H1 (cell line): Measurements from ENCODE around the gene CLDN9. TPM values are rescaled to one million over a fixed set of nuclear protein-coding genes. Genes with fewer than 3 reads are reported as not detected.
A peak's percentile ranks its signal among the peaks of the same experiment; 100 is the strongest.

Source experiments
- BRCA1 ChIP-seq: IDR thresholded peaks from 2 replicates; pipeline ENCODE4 v1.6.1; 2012; ENCODE audit warnings: low read depth, low read length, improper control_type of control experiment
- CHD7 ChIP-seq: fragments of 300-600 bp; sonication (generic); IDR thresholded peaks from 2 replicates; pipeline ENCODE4 v1.7.1; 2012; ENCODE audit warnings: low read length, moderate library complexity, mild to moderate bottlenecking, inconsistent platforms; ENCODE audit not compliant: insufficient replicate concordance
- KDM1A ChIP-seq: fragments of 200-600, 300-600 bp; sonication (generic); IDR thresholded peaks from 2 replicates; pipeline ENCODE4 v1.7.1; 2016; ENCODE audit warnings: mild to moderate bottlenecking, low read length, borderline replicate concordance
- MAFK ChIP-seq: IDR thresholded peaks from 2 replicates; pipeline ENCODE4 v1.6.1; 2012; ENCODE audit warnings: low read depth, mild to moderate bottlenecking, improper control_type of control experiment, low read length
- RFX5 ChIP-seq: IDR thresholded peaks from 2 replicates; pipeline ENCODE4 v1.6.1; 2011; ENCODE audit warnings: low read depth, low read length, improper control_type of control experiment, borderline replicate concordance
- RNF2 ChIP-seq: fragments of 200-900, 300-1000 bp; sonication (generic); IDR thresholded peaks from 2 replicates; pipeline ENCODE4 v1.7.1; 2016; ENCODE audit warnings: borderline replicate concordance, low read depth, mild to moderate bottlenecking, antibody characterized with exemption, low read length; ENCODE audit not compliant: poor library complexity, severe bottlenecking; ENCODE audit errors: missing control alignments
- SP2 ChIP-seq: IDR thresholded peaks from 2 replicates; pipeline ENCODE4 v1.6.1; 2012; ENCODE audit warnings: mild to moderate bottlenecking, low read length, inconsistent platforms
- TAF7 ChIP-seq: optimal IDR thresholded peaks from 2 replicates; pipeline ENCODE3; 2011; ENCODE audit warnings: low read depth, mild to moderate bottlenecking, inconsistent platforms, low read length, moderate library complexity, borderline replicate concordance
- USF2 ChIP-seq: IDR thresholded peaks from 2 replicates; pipeline ENCODE4 v1.6.1; 2011; ENCODE audit warnings: low read length, improper control_type of control experiment
- polyA plus RNA-seq, 7 experiments: library from polyadenylated mRNA; depleted of rRNA in 3 of 7; stranded (reverse) in 5 of 7; unstranded in 2 of 7; fragments of >200 nt in 5 of 7; fragments of 200-250 nt in 2 of 7; gene quantifications; 1 replicate in 5 of 7; 2 replicates in 1 of 7; 4 replicates in 1 of 7; pipeline versions ENCODE4 v1.2.1 to v1.2.3, GENCODE V29; 2011 to 2013; ENCODE audit warnings: missing spikeins in 2 of 7, mixed read lengths in 2 of 7
- total RNA-seq: library from RNA; stranded (reverse); fragmentation: NEBNext Ultra II Directional; extraction: Animal tissue kit (Norgen Biotek cat#: 25700); gene quantifications from 2 replicates; pipeline ENCODE4 v1.2.1, GENCODE V29; 2021

CLDN9 gene
- total and polyA plus RNA-seq, 2 of the 8 experiments (the other 6 are each of a cell fraction or from before 2014, with no cell fraction given), result 0.60 to 0.89 TPM

- TF ChIP-seq CHD7, result no peak
- no peak for TF ChIP-seq RNF2
- TF ChIP-seq TAF7, result peak; percentile 95
- TF ChIP-seq MAFK, result no peak
- no peak for TF ChIP-seq USF2
- no peak for TF ChIP-seq BRCA1
- TF ChIP-seq KDM1A, result peak; percentile 68; the same call in 1 of the 2 replicates
- TF ChIP-seq RFX5, result no peak
- TF ChIP-seq SP2, result no peak
These were observed 5.2 kb downstream of the CLDN9 start, which contains the start of gene CLDN6 (continued) for GRCh38 chr16:3017794-3018506.
